Hepatocyte (in vitro differentiated cells): Measurements from ENCODE around the gene ACTL7A.

ENCODE experiments used
- EZH2 ChIP-seq: fragments of 200-600 bp; sonication (generic); IDR thresholded peaks from 2 replicates; pipeline ENCODE4 v1.6.1; 2016; ENCODE audit warnings: antibody characterized with exemption, mild to moderate bottlenecking, borderline replicate concordance
- TF ChIP-seq, protein P1 (sequence below): fragments of 200-600 bp; sonication (generic); IDR thresholded peaks from 2 replicates; pipeline ENCODE4 v1.5.1; 2016; ENCODE audit warnings: antibody characterized with exemption, mild to moderate bottlenecking; ENCODE audit not compliant: poor library complexity

DNA sequence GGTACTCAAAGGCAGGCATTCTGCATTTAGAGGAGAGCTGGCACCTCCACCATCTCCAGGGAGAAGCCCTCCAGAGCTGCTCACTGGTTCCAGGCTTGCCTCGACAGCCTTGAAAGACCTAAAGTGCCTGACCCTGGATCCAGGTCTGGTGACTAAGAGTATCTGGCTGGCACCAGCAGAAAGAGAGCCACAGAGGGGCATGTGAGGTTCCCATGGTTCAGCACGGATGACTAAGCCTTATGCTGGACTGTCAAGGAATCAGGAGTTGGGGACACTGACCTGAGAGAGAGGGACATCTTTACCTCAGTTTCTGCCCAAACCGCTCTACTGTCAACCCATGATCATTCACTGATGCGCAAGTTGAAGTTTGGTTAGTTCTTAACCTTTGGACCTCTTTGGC lies 3.0 kb downstream of the ACTL7A start:
- TF ChIP-seq, protein P1, sequence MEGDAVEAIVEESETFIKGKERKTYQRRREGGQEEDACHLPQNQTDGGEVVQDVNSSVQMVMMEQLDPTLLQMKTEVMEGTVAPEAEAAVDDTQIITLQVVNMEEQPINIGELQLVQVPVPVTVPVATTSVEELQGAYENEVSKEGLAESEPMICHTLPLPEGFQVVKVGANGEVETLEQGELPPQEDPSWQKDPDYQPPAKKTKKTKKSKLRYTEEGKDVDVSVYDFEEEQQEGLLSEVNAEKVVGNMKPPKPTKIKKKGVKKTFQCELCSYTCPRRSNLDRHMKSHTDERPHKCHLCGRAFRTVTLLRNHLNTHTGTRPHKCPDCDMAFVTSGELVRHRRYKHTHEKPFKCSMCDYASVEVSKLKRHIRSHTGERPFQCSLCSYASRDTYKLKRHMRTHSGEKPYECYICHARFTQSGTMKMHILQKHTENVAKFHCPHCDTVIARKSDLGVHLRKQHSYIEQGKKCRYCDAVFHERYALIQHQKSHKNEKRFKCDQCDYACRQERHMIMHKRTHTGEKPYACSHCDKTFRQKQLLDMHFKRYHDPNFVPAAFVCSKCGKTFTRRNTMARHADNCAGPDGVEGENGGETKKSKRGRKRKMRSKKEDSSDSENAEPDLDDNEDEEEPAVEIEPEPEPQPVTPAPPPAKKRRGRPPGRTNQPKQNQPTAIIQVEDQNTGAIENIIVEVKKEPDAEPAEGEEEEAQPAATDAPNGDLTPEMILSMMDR: no peak
- no peak for TF ChIP-seq EZH2
